CD4-positive, alpha-beta T cell (primary cell): ENCODE results near the gene GRIN2A. TPM values are rescaled to one million over a fixed set of nuclear protein-coding genes. Genes with fewer than 3 reads are reported as not detected.

Experiments used
- ATAC-seq: fragments of 200-7000 bp; cut with Tn5 transposase; one replicate; pipeline ENCODE4 v1.10.0; 2022; ENCODE audit warnings: mild to moderate bottlenecking; ENCODE audit not compliant: poor library complexity
- CTCF ChIA-PET: fragments of 350-600 bp; sonication (Branson Sonifier 250); formaldehyde crosslinking; loops from one replicate; lab custom pipeline; 2021; ENCODE audit warnings: antibody characterized with exemption, inconsistent platforms; lab: Charles Lee
- POLR2A ChIA-PET: fragments of 350-600 bp; sonication (Branson Sonifier 250); formaldehyde crosslinking; loops from one replicate; lab custom pipeline; 2021; ENCODE audit warnings: antibody characterized with exemption, inconsistent platforms; lab: Charles Lee
- DNase-seq, 14 experiments: peaks; one replicate each; pipeline ENCODE4 v3.0.0-alpha.2; 2013 to 2020; ENCODE audit warnings: mixed read lengths in 2 of 14
- H3K27ac ChIP-seq, 2 donors: one replicate each; pipeline versions ENCODE4 v1.5.1 to v1.7.0; 2013; ENCODE audit warnings: low read length in 2 of 2, low read depth in 1 of 2, mild to moderate bottlenecking in 1 of 2
- H3K27me3 ChIP-seq, 2 experiments: 1 replicate in 1 of 2; 2 replicates in 1 of 2; pipeline versions ENCODE4 v1.6.1 to v1.7.0; 2013; ENCODE audit warnings: low read length in 2 of 2, control low read depth in 1 of 2, mild to moderate bottlenecking in 1 of 2, moderate library complexity in 1 of 2; ENCODE audit not compliant: insufficient read depth in 2 of 2, control insufficient read depth in 1 of 2
- H3K36me3 ChIP-seq: one replicate; pipeline ENCODE4 v1.6.1; 2013; ENCODE audit warnings: low read length, control low read depth; ENCODE audit not compliant: insufficient read depth
- H3K4me1 ChIP-seq: one replicate; pipeline ENCODE4 v1.6.1; 2013; ENCODE audit warnings: low read length, control low read depth; ENCODE audit not compliant: insufficient read depth
- H3K4me3 ChIP-seq: one replicate; pipeline ENCODE4 v1.5.1; 2013; ENCODE audit warnings: mild to moderate bottlenecking, low read length, moderate library complexity
- H3K9me3 ChIP-seq, 2 experiments: 1 replicate in 1 of 2; 2 replicates in 1 of 2; pipeline versions ENCODE4 v1.6.1 to v1.7.0; 2013; ENCODE audit warnings: low read length in 2 of 2, mild to moderate bottlenecking in 2 of 2, control low read depth in 1 of 2, moderate library complexity in 1 of 2; ENCODE audit not compliant: control insufficient read depth in 1 of 2, insufficient read depth in 1 of 2
- H3K27ac Mint-ChIP-seq: one replicate; pipeline ENCODE4 v1.8.0; 2020; ENCODE audit warnings: mixed read lengths
- H3K27me3 Mint-ChIP-seq: one replicate; pipeline ENCODE4 v1.8.0; 2021; ENCODE audit warnings: mixed read lengths
- H3K36me3 Mint-ChIP-seq: one replicate; pipeline ENCODE4 v1.8.0; 2021; ENCODE audit warnings: low read depth, mixed read lengths
- H3K4me1 Mint-ChIP-seq: one replicate; pipeline ENCODE4 v1.8.0; 2021; ENCODE audit warnings: low read depth, mixed read lengths
- H3K4me3 Mint-ChIP-seq: one replicate; pipeline ENCODE4 v1.8.0; 2020; ENCODE audit warnings: mild to moderate bottlenecking, mixed read lengths
- H3K9me3 Mint-ChIP-seq: one replicate; pipeline ENCODE4 v1.8.0; 2020; ENCODE audit warnings: mixed read lengths
- intact Hi-C, 2 experiments: fragments of 100-400 bp; cut with DNase I in 1 of 2; cut with micrococcal nuclease in 1 of 2; formaldehyde crosslinking; loops; one replicate each; pipeline versions ENCODE4 v1.15.1 to v1.9.0; 2023 to 2025; cut with DNase I, micrococcal nuclease
- total RNA-seq, 174 experiments: library from RNA in 2 of 174; stranded (reverse) in 2 of 174; gene quantifications; one replicate each; pipeline ENCODE4 v1.2.3 and lab custom pipeline; 2021 to 2026
- TF ChIP-seq, protein P1 (sequence below): fragments of 200-600 bp; IDR thresholded peaks from one replicate; pipeline ENCODE4 v1.8.0; 2022; ENCODE audit warnings: antibody characterized with exemption, mild to moderate bottlenecking

GRIN2A gene
- total RNA-seq, 2 experiments from 2014 or later: not detected

- Mint-ChIP-seq H3K27ac (no peak overlapping the region), H3K9me3 (peaks cover 3% of the 10 kb centered on the region), H3K36me3 (no peaks in the 10 kb centered on the region), H3K27me3 (no peaks in the 10 kb centered on the region), H3K4me1 (no peaks in the 10 kb centered on the region), H3K4me3 (no peak overlapping the region)
- Histone ChIP-seq H3K27ac (no peak overlapping the region), H3K4me1 (no peaks in the 10 kb centered on the region), H3K27me3 (no peaks in the 10 kb centered on the region), H3K9me3 (no peaks in the 10 kb centered on the region), H3K36me3 (no peaks in the 10 kb centered on the region), H3K4me3 (no peak overlapping the region)
- ChIA-PET POLR2A (no interaction called here), CTCF (no interaction called here)
- intact Hi-C loops: no loop called here
- DNase-seq (no peak), ATAC-seq (no peak)
- TF ChIP-seq, protein P1, sequence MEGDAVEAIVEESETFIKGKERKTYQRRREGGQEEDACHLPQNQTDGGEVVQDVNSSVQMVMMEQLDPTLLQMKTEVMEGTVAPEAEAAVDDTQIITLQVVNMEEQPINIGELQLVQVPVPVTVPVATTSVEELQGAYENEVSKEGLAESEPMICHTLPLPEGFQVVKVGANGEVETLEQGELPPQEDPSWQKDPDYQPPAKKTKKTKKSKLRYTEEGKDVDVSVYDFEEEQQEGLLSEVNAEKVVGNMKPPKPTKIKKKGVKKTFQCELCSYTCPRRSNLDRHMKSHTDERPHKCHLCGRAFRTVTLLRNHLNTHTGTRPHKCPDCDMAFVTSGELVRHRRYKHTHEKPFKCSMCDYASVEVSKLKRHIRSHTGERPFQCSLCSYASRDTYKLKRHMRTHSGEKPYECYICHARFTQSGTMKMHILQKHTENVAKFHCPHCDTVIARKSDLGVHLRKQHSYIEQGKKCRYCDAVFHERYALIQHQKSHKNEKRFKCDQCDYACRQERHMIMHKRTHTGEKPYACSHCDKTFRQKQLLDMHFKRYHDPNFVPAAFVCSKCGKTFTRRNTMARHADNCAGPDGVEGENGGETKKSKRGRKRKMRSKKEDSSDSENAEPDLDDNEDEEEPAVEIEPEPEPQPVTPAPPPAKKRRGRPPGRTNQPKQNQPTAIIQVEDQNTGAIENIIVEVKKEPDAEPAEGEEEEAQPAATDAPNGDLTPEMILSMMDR: no peak
Measured at GRCh38 chr16:9917691-9918090, 264.5 kb downstream of the GRIN2A start.

DNA sequence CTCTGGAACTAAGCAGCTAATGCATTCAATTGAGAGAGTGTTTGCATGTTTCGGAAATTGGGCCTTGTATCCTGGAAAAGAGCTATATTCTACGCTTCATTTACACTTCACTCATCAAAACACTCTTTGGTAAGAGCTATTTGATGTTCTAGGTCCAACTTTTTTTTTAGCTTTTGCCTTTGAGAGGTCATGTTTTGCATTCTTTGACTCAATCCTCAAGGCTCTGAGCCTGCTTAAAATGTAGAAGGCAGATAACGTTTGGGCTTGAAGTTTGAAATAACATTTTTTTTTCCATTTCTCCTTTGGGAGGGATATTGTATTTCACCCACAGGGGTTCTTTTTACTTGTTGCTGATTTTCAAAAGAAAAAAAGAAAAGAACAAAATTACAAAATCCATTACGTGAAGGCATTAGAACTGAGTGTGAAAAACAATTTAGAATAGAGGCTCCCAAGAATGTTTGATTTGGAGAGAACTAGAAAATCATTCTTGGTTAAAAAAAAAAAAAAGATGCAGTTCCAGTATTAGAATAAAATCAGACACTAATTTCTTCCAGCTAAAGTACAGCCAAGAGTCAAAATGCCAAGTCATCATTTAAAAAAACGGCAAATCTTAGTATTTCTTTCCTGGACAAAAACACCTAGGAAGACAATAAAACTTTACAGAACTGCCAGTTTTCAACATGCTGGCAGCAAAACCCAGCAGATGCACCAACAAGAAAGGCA, 268.5 kb downstream of the GRIN2A start:
- POLR2A ChIA-PET: no interaction called here
- ATAC-seq (no peak), DNase-seq (no peak)
- TF ChIP-seq, protein P1: no peak
- peaks cover 5% of the 10 kb centered on the region for H3K9me3 Mint-ChIP-seq
- H3K27ac ChIP-seq: no peak overlapping the region
- H3K4me1 Mint-ChIP-seq: no peaks in the 10 kb centered on the region
- intact Hi-C loops: no loop called here
- no peaks in the 10 kb centered on the region for H3K27me3 Mint-ChIP-seq
- H3K36me3 Mint-ChIP-seq: no peaks in the 10 kb centered on the region
- H3K27me3 ChIP-seq: no peaks in the 10 kb centered on the region
- H3K4me3 Mint-ChIP-seq: no peak overlapping the region
- CTCF ChIA-PET: no interaction called here
- H3K4me1 ChIP-seq: no peaks in the 10 kb centered on the region
- H3K4me3 ChIP-seq: no peak overlapping the region
- no peak overlapping the region for H3K27ac Mint-ChIP-seq
- peaks cover 0 to under 1% of the 10 kb centered on the region in 2 experiments for H3K9me3 ChIP-seq
- H3K36me3 ChIP-seq: no peaks in the 10 kb centered on the region

GRCh38 chr16:9911989-9912388, 270.2 kb downstream of the GRIN2A start:
- no peak overlapping the region for H3K4me3 Mint-ChIP-seq
- no peaks in the 10 kb centered on the region for H3K4me1 ChIP-seq
- DNase-seq: no peak
- TF ChIP-seq, protein P1: no peak
- no peak overlapping the region for H3K27ac ChIP-seq
- intact Hi-C loops: no loop called here
- POLR2A ChIA-PET: no interaction called here
- CTCF ChIA-PET: no interaction called here
- peaks cover 5% of the 10 kb centered on the region for H3K9me3 Mint-ChIP-seq
- H3K27me3 Mint-ChIP-seq: no peaks in the 10 kb centered on the region
- no peaks in the 10 kb centered on the region for H3K36me3 Mint-ChIP-seq
- no peak overlapping the region for H3K4me3 ChIP-seq
- ATAC-seq: no peak
- H3K27ac Mint-ChIP-seq: no peak overlapping the region
- H3K4me1 Mint-ChIP-seq: no peaks in the 10 kb centered on the region
- H3K36me3 ChIP-seq: no peaks in the 10 kb centered on the region
- no peaks in the 10 kb centered on the region for H3K27me3 ChIP-seq
- H3K9me3 ChIP-seq: peaks cover 0 to 9% of the 10 kb centered on the region in 2 experiments
